CD4-positive, alpha-beta T cell treated with Interleukin-1 beta for 1 hour (primary cell): Measurements from ENCODE around the gene IZUMO1.
"Not testable (repeated sequence)": the region's sequence is repeated elsewhere in the genome, so short reads cannot be mapped to it uniquely, and the experiment has no call there.

Experiments used
- DNase-seq, 2 donors: peaks; one replicate each; pipeline ENCODE4 v3.0.0-alpha.2; 2020 to 2022

IZUMO1 gene

GRCh38 chr19:48711106-48711662, 35.5 kb downstream of the IZUMO1 start:
- no peak for DNase-seq

- DNase-seq: no peak
These were observed 38.2 kb downstream of the IZUMO1 start for GRCh38 chr19:48708471-48708870.

GRCh38 chr19:48705431-48705830, 41.3 kb downstream of the IZUMO1 start:
- no peak for DNase-seq

GRCh38 chr19:48703316-48703715, 43.4 kb downstream of the IZUMO1 start:
- DNase-seq: no peak

GRCh38 chr19:48702701-48703100, 44.0 kb downstream of the IZUMO1 start:
- no peak for DNase-seq

- DNase-seq: no peak
These were observed 48.7 kb downstream of the IZUMO1 start for GRCh38 chr19:48698046-48698445.

GRCh38 chr19:48696353-48697010, 50.2 kb downstream of the IZUMO1 start:
- no peak for DNase-seq

GRCh38 chr19:48695743-48696352, 50.9 kb downstream of the IZUMO1 start, which contains the start of gene FUT2:
Gene FUT2 (plus strand): TSS chr19:48695971. CDS start chr19:48702957, 6,986 bp downstream.
- no peak for DNase-seq

- not testable (repeated sequence) for DNase-seq
These were observed 53.1 kb downstream of the IZUMO1 start for GRCh38 chr19:48693629-48694028.
